Vagina (tissue), 2 donors: ENCODE data around the gene NHSL2.

Experiments
- CTCF ChIP-seq, 3 experiments: fragments of 450-650 bp in 2 of 3; fragments of 200-600 bp in 1 of 3; sonication (generic) in 1 of 3; IDR thresholded peaks; one replicate each; pipeline ENCODE4 v1.5.1; 2017 to 2019; ENCODE audit warnings: antibody characterized with exemption in 3 of 3, mild to moderate bottlenecking in 2 of 3, moderate library complexity in 2 of 3
- POLR2A ChIP-seq, 2 donors: fragments of 450-650 bp; IDR thresholded peaks; one replicate each; pipeline ENCODE4 v1.6.1; 2017; ENCODE audit warnings: antibody characterized with exemption in 2 of 2, mild to moderate bottlenecking in 2 of 2, moderate library complexity in 2 of 2

GRCh38 chrX:71910986-71911730 is 513 bp downstream of the NHSL2 start:
- TF ChIP-seq CTCF (IDR thresholded peaks at IDR 0.05) (peak in 1 of 3 experiments; percentile 10), POLR2A (IDR thresholded peaks at IDR 0.05) (no peak)
